PC-3 (cell line): Measurements from ENCODE around the gene MDC1. TPM values are rescaled to one million over a fixed set of nuclear protein-coding genes. Genes with fewer than 3 reads are reported as not detected.
A peak's percentile ranks its signal among the peaks of the same experiment; 100 is the strongest.
"Not testable (repeated sequence)": the region's sequence is repeated elsewhere in the genome, so short reads cannot be mapped to it uniquely, and the experiment has no call there.

ENCODE experiments used
- ATAC-seq: fragments of 200-7000 bp; cut with Tn5 transposase; 2 replicates; pipeline ENCODE4 v1.9.1; 2020; ENCODE audit warnings: mild to moderate bottlenecking, moderate library complexity
- BruUV-seq: library from RNA; stranded (reverse); fragments of 400-500 nt; replicated peaks from 2 replicates; lab custom pipeline; 2021; lab: Mats Ljungman, UMichigan
- CTCF ChIA-PET: fragments of 300-600 bp; sonication (Branson Sonifier 250); formaldehyde crosslinking; loops from one replicate; lab custom pipeline; 2022; ENCODE audit warnings: antibody characterized with exemption; lab: Charles Lee
- POLR2A ChIA-PET: fragments of 300-600 bp; sonication (Branson Sonifier 250); formaldehyde crosslinking; loops from one replicate; lab custom pipeline; 2022; ENCODE audit warnings: antibody characterized with exemption; ENCODE audit not compliant: unreplicated experiment; lab: Charles Lee
- DNase-seq: peaks from one replicate; pipeline ENCODE4 v3.0.0-alpha.2; 2015
- H2AFZ ChIP-seq: fragments of 300-600 bp; sonication (generic); 2 replicates; pipeline ENCODE4 v1.6.0; 2016; ENCODE audit warnings: antibody characterized with exemption, low read length
- H3F3A ChIP-seq: fragments of 300-600 bp; sonication (generic); one replicate; pipeline ENCODE4 v1.6.0; 2017; ENCODE audit warnings: antibody characterized with exemption, low read length, control low read depth, mild to moderate bottlenecking; ENCODE audit not compliant: unreplicated experiment
- H3K27ac ChIP-seq: fragments of 300-600 bp; sonication (generic); 2 replicates; pipeline ENCODE4 v1.5.1; 2016; ENCODE audit warnings: mild to moderate bottlenecking, low read length
- H3K27me3 ChIP-seq: fragments of 300-600 bp; sonication (generic); 2 replicates; pipeline ENCODE4 v1.6.1; 2016; ENCODE audit warnings: low read length, mixed read lengths
- H3K36me3 ChIP-seq: fragments of 300-600 bp; sonication (generic); 2 replicates; pipeline ENCODE4 v1.6.1; 2016; ENCODE audit warnings: low read depth, mixed run types, low read length, mixed read lengths
- H3K4me1 ChIP-seq: fragments of 300-600 bp; sonication (generic); 2 replicates; pipeline ENCODE4 v1.5.1; 2016; ENCODE audit warnings: low read length; ENCODE audit not compliant: insufficient read depth
- H3K4me2 ChIP-seq: fragments of 300-600 bp; sonication (generic); 2 replicates; pipeline ENCODE4 v1.6.0; 2016; ENCODE audit warnings: low read length
- H3K4me3 ChIP-seq: fragments of 300-600 bp; sonication (generic); 2 replicates; pipeline ENCODE4 v1.5.1; 2016; ENCODE audit warnings: mild to moderate bottlenecking, low read length, mixed read lengths
- H3K79me2 ChIP-seq: fragments of 300-600 bp; sonication (generic); 2 replicates; pipeline ENCODE4 v1.6.1; 2017; ENCODE audit warnings: low read length, mixed read lengths
- H3K9ac ChIP-seq: fragments of 300-600 bp; sonication (generic); 2 replicates; pipeline ENCODE4 v1.6.0; 2016; ENCODE audit warnings: mild to moderate bottlenecking, low read length
- H3K9me2 ChIP-seq: fragments of 300-600 bp; sonication (generic); replicated peaks from 2 replicates; pipeline ENCODE4 v1.6.1; 2016; ENCODE audit warnings: mixed run types, low read length, mixed read lengths
- H3K9me3 ChIP-seq: fragments of 300-600 bp; sonication (generic); 2 replicates; pipeline ENCODE4 v1.6.1; 2016; ENCODE audit warnings: low read length, mixed read lengths
- H4K20me1 ChIP-seq: fragments of 300-600 bp; sonication (generic); 2 replicates; pipeline ENCODE4 v1.6.1; 2016; ENCODE audit warnings: low read length, mixed read lengths
- EZH2 ChIP-seq: fragments of 300-600 bp; sonication (generic); IDR thresholded peaks from one replicate; pipeline ENCODE4 v1.6.1; 2017; ENCODE audit warnings: antibody characterized with exemption, mild to moderate bottlenecking, low read length; ENCODE audit not compliant: unreplicated experiment
- EZH2phosphoT487 ChIP-seq: fragments of 300-600 bp; sonication (generic); IDR thresholded peaks from 2 replicates; pipeline ENCODE4 v1.6.1; 2018; ENCODE audit warnings: mild to moderate bottlenecking, antibody characterized with exemption, low read length, borderline replicate concordance
- intact Hi-C: fragments of 100-400 bp; cut with micrococcal nuclease; formaldehyde crosslinking; loops from 2 replicates; pipeline ENCODE4 v1.9.0; 2023
- total RNA-seq: library from RNA; depleted of rRNA; stranded (reverse); fragments of >200 nt; gene quantifications from 2 replicates; pipeline ENCODE4 v1.2.3, GENCODE V29; 2014
- TF ChIP-seq, protein P1 (sequence below): fragments of 300-600 bp; sonication (generic); conservative IDR thresholded peaks from 2 replicates; pipeline ENCODE4 v1.5.1; 2017; ENCODE audit warnings: antibody characterized with exemption, low read depth, mild to moderate bottlenecking, low read length

Gene MDC1
- total RNA-seq, 1 experiment from 2014 or later: 19.6 TPM

DNA sequence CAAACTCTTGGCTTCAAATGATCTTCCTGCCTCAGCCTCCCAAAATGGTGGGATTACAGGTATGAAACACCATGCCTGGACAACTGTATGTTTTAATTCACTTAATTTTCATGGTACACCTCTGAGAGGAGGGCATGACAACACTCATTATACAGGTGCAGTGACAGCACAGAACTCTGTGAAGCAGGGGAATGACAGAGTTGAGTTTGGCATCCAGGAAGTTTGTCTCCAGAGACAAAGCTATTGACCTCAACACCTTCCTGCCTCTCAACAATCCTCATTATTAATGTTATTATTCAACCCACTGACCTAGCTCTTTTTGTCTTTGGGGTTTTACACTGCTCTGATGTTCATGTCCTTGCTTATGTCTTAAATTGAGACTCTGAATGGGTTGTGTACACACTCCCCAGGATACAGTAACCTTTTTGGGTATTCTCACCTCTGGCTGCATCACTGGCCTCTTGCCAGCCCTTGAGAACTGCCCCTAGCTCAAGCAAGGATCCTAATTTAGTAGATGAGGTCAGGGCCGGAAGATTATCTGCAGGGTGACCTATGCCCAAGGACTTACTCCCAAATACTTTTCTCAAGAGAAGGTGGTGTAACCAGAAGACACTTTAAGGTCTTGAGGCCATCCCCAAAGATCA is 40.3 kb upstream of the MDC1 start:
- Histone ChIP-seq H3K9me2 (no peaks in the 10 kb centered on the region), H2AFZ (no peak overlapping the region), H3K27me3 (no peaks in the 10 kb centered on the region), H3K4me3 (no peak overlapping the region), H3K36me3 (no peaks in the 10 kb centered on the region), H4K20me1 (no peaks in the 10 kb centered on the region), H3F3A (peaks cover 16% of the 10 kb centered on the region), H3K4me1 (peaks cover 39% of the 10 kb centered on the region), H3K79me2 (0 out of 2 replicates have a peak, but pooled peaks cover 4% of the 10 kb centered on the region), H3K9me3 (no peaks in the 10 kb centered on the region), H3K9ac (no peak overlapping the region), H3K4me2 (no peak overlapping the region), H3K27ac (no peak overlapping the region)
- ATAC-seq (no peak), DNase-seq (no peak)
- ChIA-PET POLR2A (no interaction called here), CTCF (interaction anchor here (0.5 kb wide), 1 partner anchor 285 kb away, joined by 4 read pairs; no protein-coding TSS in a partner anchor)
- intact Hi-C loops: no loop called here
- no TSS peak for BruUV-seq
- no peak for TF ChIP-seq EZH2phosphoT487
- no peak for TF ChIP-seq EZH2
- TF ChIP-seq, protein P1, sequence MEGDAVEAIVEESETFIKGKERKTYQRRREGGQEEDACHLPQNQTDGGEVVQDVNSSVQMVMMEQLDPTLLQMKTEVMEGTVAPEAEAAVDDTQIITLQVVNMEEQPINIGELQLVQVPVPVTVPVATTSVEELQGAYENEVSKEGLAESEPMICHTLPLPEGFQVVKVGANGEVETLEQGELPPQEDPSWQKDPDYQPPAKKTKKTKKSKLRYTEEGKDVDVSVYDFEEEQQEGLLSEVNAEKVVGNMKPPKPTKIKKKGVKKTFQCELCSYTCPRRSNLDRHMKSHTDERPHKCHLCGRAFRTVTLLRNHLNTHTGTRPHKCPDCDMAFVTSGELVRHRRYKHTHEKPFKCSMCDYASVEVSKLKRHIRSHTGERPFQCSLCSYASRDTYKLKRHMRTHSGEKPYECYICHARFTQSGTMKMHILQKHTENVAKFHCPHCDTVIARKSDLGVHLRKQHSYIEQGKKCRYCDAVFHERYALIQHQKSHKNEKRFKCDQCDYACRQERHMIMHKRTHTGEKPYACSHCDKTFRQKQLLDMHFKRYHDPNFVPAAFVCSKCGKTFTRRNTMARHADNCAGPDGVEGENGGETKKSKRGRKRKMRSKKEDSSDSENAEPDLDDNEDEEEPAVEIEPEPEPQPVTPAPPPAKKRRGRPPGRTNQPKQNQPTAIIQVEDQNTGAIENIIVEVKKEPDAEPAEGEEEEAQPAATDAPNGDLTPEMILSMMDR: no peak

DNA sequence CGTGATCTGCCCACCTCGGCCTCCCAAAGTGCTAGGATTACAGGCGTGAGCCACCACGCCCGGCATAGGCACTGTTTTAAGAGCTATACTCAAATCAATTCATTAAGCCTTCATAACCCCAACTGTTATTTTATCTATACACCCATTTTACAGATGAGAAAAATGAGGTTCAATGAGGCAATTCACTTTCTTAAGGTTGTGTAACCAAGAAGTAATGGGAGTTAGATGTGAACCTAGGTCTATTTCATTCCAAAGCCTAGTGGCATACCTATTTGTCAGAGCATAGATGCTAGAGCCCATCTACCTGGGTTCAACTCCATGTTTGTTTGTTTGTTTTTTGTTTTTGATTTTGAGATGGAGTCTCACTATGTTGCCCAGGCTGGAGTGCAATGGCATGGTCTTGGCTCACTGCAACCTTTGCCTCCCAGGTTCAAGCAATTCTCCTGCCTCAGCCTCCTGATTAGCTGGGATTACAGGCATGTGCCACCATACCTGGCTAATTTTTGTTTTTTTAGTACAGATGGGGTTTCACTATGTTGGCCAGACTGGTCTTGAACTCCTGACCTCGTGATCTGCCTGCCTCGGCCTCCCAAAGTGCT is 39.4 kb upstream of the MDC1 start:
- CTCF ChIA-PET, H4K20me1 ChIP-seq, H3K4me3 ChIP-seq, H3K27me3 ChIP-seq, POLR2A ChIA-PET, H3K9ac ChIP-seq, H3K9me3 ChIP-seq, H2AFZ ChIP-seq, intact Hi-C loops, H3K9me2 ChIP-seq, H3K4me2 ChIP-seq, ATAC-seq, H3K79me2 ChIP-seq, H3K36me3 ChIP-seq, DNase-seq, H3K27ac ChIP-seq, BruUV-seq: not testable (repeated sequence)
- peaks cover 39% of the 10 kb centered on the region for H3K4me1 ChIP-seq
- H3F3A ChIP-seq: peaks cover 21% of the 10 kb centered on the region

DNA sequence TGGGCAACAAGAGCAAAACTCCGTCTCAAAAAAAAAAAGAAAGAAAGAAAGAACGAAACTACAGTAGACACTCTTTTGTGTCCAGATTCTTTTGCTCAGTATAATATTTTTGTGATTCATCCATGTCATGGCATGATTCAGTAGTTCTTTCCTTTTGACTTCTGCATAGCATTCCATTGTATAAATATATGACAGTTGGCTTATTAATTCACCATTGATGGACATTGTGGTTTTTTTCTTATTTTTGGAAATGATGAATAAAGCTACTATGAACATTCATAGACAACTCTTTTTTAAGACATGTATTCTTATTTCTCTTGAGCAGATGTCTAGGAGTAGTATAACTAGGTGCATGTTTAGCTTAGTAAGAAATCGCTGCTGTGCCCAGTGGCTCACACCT is 37.5 kb upstream of the MDC1 start:
- H3K9me3 ChIP-seq: no peaks in the 10 kb centered on the region
- no peaks in the 10 kb centered on the region for H3K27me3 ChIP-seq
- TF ChIP-seq, protein P1: no peak
- TF ChIP-seq EZH2 (no peak), EZH2phosphoT487 (no peak)
- H3K9ac ChIP-seq: peak overlapping the region; percentile 93
- CTCF ChIA-PET: interaction anchor here (1.0 kb wide), 1 partner anchor 27 kb away, joined by 4 read pairs; no protein-coding TSS in a partner anchor
- ATAC-seq (no peak), DNase-seq (peak; percentile 81)
- H2AFZ ChIP-seq: no peak overlapping the region
- POLR2A ChIA-PET: interaction anchor here (0.5 to 1.1 kb wide), 3 partner anchors 27 to 140 kb away, joined by 6 to 32 read pairs (median 7); no protein-coding TSS in a partner anchor
- H4K20me1 ChIP-seq: no peaks in the 10 kb centered on the region
- H3K4me3 ChIP-seq: no peak overlapping the region
- intact Hi-C loops: no loop called here
- H3K27ac ChIP-seq: peak overlapping the region; percentile 98
- no TSS peak for BruUV-seq
- H3K4me1 ChIP-seq: peaks cover 55% of the 10 kb centered on the region
- H3F3A ChIP-seq: peaks cover 23% of the 10 kb centered on the region
- no peaks in the 10 kb centered on the region for H3K36me3 ChIP-seq
- H3K9me2 ChIP-seq: no peaks in the 10 kb centered on the region
- H3K4me2 ChIP-seq: peak overlapping the region; percentile 27; the same call in 1 of the 2 replicates
- H3K79me2 ChIP-seq: peaks cover 17% of the 10 kb centered on the region
